GM19397 (cell line): ENCODE data around the gene KCNJ4.

Experiments used
- ATAC-seq: cut with Tn5 transposase; IDR thresholded peaks from one replicate; pipeline ENCODE4 v1.9.1; 2021; ENCODE audit warnings: mild to moderate bottlenecking, moderate library complexity; ENCODE audit not compliant: unreplicated experiment

KCNJ4 gene

DNA sequence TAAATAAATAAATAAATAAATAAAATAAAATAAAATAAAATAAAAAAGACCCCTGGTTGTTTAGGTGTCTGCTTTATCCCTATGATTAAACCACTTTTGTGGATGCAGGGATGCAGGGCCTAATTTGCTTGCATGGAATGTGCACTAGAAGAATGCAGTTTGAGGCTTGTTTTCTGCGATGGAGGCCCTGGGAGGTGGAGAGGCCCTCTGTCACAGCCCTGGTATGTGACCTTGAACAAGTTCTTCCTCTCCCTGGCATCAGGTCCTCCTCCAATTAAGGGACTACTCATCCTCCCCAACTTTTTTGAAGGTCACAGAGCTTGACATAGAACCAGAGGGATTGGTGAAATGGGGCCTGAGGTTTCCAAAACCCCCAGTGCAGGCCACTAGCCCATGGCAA lies 22.7 kb downstream of the KCNJ4 start:
- no peak for ATAC-seq

DNA sequence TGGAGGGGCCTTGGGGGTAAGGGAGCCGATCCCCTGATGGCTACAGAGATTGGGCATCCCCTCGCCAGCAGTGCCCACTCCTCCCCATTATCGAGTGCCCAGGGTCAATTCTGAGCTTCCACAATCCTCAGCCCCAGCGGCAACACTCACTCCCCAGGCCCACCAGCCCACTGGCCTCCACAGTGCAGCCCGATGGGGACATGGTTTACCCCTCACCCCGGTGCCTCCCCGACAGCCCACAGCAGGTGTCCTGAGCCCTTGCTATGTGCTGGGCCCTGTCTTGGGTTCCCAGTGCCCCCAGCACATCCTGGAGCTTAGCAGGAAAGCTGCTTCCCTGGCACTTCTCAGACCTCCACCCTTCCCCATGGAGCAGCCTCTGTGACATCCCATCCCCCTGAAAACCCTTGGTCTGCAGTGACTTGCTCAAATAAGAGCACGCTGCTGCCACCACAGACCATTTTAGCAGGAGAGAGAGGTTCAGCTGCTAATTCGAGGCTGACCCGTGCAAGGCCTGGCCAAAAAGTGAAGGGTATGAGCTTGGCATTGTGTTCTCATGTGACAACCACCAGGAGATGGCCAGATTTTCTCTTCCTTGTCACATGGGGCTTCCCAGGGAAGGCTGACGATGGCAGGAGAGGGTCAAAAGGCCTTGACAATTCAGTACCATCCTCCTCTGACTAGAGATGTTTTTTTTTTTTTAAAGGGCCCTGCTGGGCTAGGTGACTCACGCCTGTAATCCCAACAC lies 23.6 kb downstream of the KCNJ4 start:
- ATAC-seq: no peak

DNA sequence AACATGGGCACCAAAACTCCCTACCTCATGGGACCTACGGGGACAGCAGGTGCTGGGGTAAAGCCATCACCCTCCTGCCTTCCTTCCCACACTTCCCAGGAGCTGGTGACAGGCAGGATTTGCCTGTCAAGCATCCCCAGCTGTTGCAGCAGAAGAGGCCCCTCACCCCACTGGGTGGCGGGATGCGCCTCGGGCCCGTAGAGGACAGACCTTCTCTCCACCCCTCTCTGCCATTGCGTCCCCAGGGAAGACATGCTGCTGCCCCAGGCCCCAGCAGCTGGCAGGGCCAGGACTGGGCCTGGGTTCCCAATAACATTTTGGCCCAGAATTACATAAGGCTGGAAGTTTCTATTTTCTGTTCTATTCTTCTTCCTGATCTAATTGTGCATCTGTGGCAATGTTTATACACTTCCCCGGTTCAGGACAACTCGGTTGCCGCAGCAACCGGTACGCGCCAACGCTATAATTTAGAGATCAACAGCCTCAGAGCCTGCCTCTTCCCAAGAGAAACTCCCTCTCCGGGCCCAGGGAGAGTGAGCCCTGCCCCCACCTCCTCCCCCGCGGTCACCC lies 25.4 kb downstream of the KCNJ4 start:
- ATAC-seq: no peak

DNA sequence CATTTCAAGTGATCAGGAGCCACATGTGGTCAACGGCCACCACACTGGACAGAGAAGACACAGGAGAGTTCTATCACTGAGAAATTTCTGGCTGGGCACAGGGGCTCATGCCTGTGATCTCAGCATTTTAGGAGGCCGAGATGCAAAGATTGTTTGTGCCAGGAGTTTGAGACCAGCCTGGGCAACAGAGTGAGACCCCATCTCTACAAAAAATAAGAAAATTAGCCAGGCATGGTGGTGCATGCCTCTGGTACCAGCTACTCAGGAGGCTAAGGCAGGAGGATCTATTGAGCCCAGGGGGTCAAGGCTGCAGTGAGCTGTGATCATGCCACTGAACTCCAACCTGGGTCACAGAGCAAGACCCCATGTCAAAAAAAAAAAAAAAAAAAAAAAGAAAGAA lies 26.3 kb downstream of the KCNJ4 start:
- ATAC-seq: no peak

DNA sequence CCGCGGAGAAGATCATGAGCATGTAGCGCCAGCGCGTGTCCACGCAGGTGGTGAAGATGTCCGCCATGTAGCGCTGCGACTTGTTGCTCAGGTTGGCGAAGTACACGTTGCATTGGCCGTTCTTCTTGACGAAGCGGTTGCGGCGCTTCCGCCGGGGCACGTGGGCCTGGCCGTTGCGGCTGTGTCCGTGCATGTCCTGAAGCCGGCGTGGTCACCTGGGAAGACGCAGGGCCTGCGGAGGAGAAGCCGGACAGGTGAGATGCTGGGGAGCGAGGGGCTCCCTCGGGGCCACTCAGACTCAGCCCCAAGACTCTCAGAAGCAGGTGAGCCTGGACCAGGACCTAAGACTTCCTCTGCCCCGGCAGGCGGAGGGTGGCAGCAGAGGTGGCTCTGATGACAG lies 27.1 kb downstream of the KCNJ4 start:
- no peak for ATAC-seq

DNA sequence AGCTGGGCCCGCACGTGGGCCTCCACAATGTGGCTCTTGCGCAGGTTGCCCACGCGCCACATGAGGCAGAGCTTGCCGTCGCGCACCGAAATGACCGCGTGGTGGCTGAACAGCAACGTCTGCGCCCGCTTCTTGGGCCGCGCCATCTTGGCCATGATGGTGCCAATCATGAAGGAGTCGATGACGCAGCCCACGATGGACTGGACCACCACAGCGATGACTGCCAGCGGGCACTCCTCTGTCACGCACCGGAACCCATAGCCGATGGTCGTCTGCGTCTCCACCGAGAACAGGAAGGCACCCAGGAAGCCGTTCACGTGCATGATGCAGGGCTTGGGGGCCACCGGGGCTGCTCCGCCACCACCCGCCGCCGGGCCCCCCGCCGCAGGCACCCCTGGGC lies 27.5 kb downstream of the KCNJ4 start:
- no peak for ATAC-seq

DNA sequence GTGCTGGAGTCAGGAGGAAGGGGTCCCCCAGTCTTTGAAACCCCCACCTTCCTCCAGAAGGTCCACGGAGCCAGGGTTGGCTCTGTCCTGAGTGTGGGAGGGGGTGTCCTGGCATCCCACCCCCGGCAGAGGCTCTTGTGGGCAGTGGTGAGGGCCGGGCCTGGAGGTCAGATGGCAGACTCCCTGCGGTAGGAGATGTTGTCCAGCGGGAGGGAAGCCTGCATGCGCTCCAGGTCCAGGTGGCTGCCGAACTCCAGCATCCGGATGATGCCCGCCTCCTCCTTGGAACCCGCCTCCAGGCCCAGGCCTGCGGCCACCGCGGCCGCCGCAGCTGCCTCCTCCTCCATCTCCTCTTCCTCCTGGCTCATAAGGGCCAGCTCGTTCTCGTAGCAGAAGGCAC lies 28.4 kb downstream of the KCNJ4 start:
- ATAC-seq: no peak

DNA sequence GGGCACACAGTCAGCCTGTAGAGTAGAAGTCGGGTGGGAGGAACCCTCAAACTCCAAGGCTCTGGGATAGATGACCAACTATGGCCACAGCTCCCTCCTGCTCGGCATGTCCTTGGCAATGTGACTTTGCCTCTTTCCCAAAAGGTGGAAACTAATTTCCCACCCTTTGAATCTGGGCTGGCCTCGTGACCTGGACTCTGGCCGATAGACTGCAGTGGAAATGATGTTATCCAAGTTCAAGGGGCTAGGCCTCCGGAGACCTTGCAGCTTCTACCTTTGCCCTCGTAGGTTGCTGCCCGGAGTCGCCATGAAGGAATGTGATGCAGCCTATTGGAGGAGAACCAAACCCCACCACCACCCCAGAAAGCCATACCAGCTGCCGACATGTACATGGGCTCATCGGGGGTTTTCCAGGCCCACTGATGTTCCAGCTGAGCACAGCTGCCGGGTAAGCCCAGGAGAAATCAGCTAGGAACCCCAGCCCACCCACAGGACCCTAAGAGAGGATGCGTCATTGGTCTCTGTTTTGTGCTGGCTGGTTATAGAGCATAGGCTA lies 30.4 kb downstream of the KCNJ4 start:
- ATAC-seq: no peak

DNA sequence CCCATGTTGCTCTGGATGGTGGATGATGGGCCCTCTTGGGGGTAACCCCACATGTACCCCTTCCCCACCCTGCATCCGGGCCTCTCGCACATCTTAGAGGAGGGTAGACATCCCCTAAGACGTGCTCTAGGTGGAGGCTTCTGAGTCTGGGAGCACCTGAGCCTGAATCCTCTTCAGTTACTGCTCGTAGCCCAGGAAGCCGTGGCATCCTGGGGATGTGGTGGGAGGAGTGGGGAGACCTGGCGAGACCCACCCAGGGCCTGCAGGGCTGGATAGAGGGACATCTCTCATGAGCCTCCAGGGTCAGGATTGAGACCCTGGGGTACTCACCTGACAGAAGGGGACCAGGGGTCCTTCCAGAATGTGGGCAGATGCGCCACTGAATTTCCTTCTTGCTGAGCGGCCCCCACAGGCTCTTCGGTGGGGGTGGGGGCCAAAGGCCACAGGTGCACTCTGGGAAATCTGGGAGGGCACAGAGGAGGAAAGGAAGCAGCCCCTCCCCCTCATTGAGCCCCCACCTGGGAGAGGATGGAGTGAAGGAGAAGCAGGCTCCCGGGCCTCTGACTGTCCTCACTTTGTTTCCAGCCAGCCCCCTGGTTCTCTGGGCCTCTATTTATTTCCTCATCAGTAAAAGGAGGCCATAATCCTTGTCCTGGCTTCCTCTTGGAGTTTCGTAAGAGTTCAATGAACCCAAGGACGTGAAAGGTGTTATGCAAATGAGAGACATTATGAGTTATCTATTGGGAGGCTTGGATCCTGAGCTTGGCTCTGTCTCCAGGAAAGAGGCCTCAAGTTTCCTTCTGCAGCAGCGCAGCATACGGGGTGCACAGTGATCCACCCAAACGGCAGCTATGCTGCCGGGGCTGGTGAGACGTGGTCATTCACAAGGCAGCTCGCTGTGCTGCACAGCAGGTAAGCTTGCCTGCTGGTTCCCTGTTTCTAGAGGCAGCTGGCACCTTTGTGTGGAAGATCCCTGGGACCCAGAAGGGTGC lies 31.2 kb downstream of the KCNJ4 start:
- ATAC-seq: no peak

DNA sequence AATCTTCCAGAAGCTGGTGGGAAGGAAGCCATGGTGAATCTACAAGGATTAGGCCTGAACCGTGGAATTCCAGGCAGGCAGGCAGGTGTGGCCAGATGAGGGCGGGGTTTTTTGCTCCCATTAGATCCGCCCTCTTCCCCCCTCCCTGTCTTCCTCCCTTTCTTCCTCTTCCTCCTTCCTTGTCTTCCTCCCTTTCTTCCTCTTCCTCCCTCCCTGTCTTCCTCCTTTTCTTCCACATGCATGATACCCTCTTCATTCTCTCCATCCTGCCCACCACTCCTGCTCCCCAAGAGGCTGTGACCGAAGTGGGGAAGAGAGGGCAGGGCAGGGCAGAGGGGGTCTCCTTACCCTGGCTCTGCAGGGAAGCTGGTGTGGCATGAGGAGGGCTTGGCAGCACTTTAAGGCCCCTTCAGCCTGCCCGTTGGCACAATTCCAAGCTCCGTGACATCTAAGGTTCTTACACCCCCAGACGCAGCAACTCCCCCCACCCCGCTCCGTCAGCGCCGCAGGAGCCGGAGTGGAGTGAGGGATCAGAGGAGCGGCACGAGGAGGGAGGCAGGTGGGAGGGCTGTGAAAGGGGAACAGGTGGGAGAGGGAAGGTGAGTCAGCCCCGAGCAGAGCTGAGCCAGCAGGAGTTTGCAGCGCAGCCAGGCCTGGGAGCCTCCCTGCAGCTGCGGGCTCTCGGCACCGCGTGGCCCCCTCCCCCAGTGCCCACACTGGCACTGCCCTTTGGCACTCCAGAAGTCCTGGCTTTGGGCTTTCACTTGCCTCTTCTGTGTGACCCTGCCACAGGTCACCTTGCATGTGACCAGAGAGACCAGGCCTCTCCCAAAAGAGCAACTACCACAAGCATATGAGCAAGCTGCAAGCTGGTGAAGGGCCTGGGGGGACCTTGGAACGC lies 32.1 kb downstream of the KCNJ4 start:
- no peak for ATAC-seq

DNA sequence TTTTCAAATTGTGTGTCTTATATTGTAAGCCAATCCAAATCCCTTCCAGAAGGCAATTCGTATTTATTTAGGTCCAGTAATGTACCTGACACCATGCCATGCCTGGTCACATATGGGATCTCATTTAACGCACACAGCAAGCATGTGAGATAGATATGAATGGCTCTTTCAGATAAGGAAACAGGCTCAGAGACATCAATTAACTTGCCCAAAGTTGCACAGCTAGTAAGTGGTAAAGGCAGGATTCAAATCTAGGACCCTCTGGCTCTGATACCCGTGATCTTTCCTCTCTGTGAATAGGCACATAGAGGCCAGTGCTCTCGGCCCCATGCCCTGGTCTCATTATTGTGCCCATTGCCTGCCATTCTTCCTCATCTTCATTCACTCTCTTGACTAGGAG lies 34.3 kb downstream of the KCNJ4 start:
- ATAC-seq: no peak

DNA sequence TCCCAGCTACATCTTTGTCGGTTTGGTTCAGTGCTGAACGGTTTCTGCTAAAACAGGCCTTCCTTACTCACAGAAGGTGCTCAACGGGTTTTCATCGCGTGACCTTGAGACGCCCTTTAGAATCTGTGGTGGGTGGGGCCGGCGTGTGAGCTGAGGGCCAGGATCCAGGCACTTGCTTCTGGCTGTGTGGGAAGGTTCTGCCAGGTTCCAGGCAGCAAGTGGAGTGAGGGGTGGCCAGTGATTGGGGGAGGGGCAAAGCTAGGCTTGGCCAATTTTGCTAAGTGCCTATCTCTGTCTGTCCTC lies 35.2 kb downstream of the KCNJ4 start:
- no peak for ATAC-seq

DNA sequence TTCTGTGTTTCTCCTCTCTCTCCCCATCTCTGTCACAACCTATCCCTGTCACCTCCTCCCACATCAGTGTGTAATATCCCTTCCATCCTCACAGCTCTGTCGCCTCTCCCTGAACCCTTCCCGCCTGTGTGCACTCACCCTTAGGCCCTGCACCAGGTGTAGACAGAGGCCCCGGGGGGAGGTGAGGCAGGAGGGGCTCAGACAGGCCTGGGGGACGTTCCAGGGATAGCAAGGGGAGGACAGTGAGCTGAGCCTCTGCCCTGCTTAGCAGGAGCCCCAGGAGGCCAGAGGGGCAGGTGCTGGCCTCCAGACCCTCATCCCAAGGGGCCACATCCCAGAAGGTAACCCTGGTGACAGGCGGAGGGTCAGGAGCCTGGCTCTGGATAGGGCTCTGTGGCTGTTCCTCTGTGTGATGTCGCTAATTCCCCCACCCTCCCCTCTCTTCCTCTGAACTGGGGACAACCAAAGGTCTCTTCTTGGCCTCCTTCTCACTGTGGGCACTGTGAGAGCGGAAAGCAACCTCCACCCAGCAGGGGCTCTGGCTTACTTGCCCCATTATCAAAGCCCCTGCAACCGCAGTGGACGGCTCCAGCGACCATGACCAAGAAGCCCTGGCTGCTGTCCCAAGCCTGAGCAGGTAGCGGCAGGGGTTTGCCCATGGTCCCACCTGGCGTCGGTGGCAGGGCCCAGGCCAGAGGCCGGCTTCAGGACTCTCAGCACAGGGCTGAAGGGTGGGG lies 35.7 kb downstream of the KCNJ4 start:
- ATAC-seq: no peak

DNA sequence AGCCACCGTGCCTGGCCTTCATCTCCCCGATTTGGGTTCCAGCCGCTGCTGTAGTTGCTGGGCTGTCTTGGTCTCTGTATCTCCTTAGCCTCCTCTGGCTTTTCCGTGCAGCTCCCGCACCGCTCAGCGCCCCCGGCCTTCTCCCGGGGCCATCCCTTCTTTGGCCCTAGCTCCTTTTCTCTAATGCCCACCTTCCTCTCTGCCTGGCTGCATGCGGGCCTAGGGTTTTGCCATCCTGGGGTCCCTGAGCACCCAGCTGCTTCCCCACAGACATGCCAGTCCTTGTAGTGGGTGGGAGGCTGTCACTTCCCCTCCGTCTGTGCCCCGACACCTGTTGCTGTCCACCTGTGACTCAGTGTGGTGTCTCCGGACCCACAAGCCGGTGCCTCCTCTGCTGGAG lies 36.4 kb downstream of the KCNJ4 start:
- no peak for ATAC-seq

DNA sequence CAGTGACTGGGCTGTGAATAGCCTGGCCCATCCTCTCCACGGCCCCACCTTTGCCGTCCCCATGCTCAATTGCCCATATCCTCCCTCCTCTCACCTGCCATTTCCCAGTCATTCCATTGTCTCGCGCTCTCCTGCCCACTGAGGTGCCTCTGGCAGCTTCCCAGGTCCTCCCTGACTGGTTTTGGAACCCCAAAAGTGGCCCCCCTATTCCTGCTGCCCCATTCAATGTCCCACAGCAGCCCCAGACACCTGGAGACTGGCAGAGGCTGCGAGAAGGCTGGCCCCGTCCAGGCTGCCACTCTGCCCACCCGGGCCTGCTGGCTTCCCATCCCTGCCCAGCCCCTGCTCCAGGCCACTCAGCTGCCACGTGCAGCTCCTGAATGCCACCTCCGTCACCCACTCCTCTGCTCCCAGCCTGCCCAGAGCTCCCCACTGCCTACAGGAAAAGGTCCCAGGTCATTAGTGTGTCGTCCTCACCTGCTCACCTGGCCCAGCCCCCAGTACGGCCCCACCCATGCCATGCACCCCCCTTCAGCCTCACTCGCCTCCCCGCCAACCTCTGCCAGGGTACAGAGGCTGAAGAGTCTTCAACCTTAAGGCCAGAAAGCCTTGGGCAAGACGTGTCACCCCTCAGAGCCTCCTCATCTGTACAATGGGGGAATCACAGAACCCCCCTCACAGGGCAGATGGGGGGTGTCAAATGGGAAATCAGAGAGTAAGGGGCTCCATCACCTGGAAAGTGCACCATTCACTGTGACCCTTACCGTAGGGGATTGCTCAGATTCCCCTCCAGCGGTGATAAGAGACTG lies 37.5 kb downstream of the KCNJ4 start:
- ATAC-seq: no peak

DNA sequence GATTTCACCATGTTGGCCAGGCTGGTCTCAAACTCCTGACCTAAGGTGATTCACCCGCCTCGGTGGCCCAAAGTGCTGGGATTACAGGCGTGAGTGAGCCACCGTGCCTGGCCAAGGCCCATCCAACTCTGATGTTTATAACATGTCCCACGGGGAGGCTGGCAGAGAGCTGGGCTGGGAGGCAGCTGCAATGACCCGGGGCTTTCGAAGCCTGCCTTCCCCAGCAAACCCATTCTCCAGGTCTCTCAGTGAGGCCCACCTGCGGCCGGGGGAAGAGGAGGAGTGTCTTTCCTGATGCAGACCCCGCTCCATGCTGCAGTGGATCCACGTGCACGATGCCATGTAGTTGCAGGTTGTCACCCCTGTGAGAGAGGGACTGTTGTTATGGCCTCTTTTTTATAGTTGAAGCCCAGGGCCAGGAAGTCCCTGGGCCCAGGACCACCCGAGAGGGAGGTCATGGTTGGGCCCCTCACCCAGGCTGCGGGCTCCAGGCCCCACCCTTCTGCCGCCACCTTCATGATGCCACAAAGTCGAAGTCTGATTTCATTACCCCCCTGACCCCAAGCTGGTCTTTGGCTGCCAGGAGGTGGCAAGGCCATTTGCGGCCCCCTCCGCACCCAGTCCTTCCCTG lies 38.3 kb downstream of the KCNJ4 start:
- no peak for ATAC-seq

DNA sequence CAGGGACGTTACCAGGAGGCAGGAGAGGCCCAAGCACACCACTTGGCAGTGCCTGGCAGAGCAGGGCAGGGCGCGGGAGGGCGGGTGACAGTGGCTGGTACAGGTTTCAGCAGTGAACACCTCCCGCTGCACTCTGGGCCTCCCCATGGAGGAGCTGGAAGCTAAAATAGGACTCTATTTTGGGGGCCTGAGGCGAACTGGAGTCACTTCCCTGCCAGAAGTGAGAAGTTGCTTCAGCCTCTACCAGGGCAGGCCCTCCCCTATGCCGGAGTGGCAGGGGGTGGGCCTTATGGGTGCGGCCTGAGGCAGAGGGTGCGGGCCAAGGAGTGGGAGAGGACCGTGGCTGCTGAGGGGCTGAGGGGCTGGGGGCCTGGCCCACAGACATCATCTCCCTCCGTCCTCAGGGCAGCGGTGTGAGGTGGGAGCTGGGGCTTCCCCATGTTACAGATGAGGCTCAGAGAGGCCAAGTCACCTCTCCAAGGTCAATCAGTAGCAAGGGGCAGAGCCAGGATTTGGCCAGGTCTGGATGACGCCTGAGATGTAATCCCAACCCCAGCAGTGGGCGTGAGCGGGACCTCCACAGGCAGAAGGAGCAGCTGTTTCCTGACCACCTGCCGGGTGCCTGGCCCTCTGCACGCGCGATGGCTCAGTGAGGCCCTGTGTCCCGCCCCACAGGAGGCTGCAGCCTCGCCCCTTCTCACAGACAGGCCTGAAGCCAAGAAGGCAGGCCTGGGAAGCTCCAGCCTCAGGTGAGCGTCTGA lies 39.3 kb downstream of the KCNJ4 start:
- ATAC-seq: no peak

DNA sequence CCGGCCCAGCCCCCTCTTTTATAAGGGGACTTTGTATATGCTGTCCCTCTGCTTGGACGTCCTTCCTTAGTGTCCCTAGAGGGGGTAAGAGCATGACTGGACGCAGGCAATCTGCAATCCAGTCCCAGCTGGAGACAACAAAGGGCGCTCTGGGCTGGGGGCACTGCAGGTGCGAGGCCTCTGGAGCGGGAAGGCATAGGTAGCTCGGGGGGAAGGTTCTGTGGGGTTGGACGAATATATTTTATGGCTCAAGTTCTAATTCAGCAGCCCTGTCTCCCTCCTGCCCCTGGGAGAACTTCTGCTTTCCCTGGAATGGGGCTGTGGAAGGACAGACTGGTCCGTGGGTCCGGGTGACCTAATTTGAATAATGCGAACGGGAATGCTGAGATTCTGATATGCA lies 40.0 kb downstream of the KCNJ4 start:
- no peak for ATAC-seq
